Measurements from ENCODE around the gene LTN1. TPM values are rescaled to one million over a fixed set of nuclear protein-coding genes. Genes with fewer than 3 reads are reported as not detected.
A peak's percentile ranks its signal among the peaks of the same experiment; 100 is the strongest.

The LTN1 gene, protein sequence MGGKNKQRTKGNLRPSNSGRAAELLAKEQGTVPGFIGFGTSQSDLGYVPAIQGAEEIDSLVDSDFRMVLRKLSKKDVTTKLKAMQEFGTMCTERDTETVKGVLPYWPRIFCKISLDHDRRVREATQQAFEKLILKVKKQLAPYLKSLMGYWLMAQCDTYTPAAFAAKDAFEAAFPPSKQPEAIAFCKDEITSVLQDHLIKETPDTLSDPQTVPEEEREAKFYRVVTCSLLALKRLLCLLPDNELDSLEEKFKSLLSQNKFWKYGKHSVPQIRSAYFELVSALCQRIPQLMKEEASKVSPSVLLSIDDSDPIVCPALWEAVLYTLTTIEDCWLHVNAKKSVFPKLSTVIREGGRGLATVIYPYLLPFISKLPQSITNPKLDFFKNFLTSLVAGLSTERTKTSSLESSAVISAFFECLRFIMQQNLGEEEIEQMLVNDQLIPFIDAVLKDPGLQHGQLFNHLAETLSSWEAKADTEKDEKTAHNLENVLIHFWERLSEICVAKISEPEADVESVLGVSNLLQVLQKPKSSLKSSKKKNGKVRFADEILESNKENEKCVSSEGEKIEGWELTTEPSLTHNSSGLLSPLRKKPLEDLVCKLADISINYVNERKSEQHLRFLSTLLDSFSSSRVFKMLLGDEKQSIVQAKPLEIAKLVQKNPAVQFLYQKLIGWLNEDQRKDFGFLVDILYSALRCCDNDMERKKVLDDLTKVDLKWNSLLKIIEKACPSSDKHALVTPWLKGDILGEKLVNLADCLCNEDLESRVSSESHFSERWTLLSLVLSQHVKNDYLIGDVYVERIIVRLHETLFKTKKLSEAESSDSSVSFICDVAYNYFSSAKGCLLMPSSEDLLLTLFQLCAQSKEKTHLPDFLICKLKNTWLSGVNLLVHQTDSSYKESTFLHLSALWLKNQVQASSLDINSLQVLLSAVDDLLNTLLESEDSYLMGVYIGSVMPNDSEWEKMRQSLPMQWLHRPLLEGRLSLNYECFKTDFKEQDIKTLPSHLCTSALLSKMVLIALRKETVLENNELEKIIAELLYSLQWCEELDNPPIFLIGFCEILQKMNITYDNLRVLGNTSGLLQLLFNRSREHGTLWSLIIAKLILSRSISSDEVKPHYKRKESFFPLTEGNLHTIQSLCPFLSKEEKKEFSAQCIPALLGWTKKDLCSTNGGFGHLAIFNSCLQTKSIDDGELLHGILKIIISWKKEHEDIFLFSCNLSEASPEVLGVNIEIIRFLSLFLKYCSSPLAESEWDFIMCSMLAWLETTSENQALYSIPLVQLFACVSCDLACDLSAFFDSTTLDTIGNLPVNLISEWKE (N-terminal part only)
- 10 to 100 TPM; 26.7 to 29.1 TPM for total RNA-seq

DNA sequence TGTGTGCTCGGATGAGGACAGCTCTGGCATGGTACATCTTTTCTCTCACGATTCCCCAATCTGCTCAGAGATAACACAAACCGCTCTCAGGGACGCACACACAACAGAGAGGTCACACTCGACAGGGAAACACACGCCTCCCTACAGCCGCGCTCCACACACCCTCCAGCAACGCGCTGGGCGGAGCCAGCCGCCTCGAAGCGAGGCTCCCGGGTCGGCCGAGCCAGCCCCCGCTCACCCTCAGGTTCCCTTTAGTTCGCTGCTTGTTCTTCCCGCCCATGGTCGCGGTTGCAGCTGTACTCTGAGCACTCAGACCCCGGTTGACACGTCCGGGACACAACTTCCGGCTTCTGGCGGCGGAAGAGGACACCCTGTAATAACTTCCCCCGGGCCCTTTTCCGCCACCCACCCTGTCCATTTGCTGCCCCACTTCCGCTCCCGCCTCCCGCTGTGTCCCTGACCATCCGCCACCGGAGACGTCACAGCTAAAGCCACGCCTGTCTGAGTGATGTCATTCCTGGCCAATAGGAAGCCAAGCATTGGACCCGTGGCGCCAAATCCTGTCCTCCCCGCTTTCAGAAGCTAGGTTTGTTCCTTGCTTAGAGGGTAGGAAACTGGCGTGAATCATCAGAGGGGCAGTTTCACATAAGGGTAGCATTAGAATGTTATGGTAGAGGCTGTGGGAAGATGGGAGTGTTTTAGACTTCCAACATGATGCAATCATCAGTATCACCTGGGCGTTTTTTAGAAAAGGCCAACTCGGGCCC is at the start of gene LTN1:
LTN1 (minus strand) TSS at position 352 of the 767 bp plus-strand sequence; CDS start at position 280, 72 bp downstream.
- peak within 1 kb of the TSS; percentile 95 for H3K27ac Mint-ChIP-seq
- intact Hi-C loops (cut with micrococcal nuclease) = loop anchor here (1.0 to 5.0 kb wide), 7 partner anchors 10 to 306 kb away; partner anchors contain the start of genes BACH1, CCT8 and USP16

DNA sequence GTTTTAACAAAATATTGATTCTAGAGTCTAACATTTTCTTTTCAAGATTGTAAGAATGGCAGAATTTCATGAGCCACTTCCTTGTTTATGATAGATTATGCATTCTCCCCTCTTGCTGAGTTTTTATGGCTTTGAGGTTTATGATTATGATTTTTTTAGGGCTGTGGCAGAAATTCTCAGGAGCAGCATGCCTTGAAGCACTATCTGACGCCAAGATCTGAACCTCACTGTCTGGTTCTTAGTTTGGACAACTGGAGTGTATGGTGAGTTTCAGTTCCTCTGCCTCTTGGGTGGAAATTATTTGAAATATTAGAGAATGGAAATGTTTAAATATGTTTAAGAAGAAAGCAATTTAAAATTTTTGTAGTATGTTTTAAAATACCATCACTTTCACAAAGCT is 42.0 kb upstream of the LTN1 start:
- no peak overlapping the region for H3K4me3 Mint-ChIP-seq
- H3K27me3 Mint-ChIP-seq = no peaks in the 10 kb centered on the region
- DNase-seq = no peak
- POLR2A ChIA-PET = no interaction called here
- H3K27ac Mint-ChIP-seq = no peak overlapping the region
- peaks cover 16% of the 10 kb centered on the region for H3K4me1 Mint-ChIP-seq (ENCODE audit: low read depth)
- peaks cover 40% of the 10 kb centered on the region for H3K36me3 Mint-ChIP-seq
- intact Hi-C loops (cut with micrococcal nuclease) = no loop called here
- CTCF ChIA-PET = no interaction called here
- no peaks in the 10 kb centered on the region for H3K9me3 Mint-ChIP-seq

More for the DNA sequence above, at the start of gene LTN1:
- ChIA-PET POLR2A (interaction anchor here (0.9 to 3.4 kb wide), 8 partner anchors 10 to 160 kb away, joined by 3 to 62 read pairs (median 8); partner anchors contain the start of genes CCT8, RWDD2B and USP16), CTCF (interaction anchor here (0.6 to 2.4 kb wide), 4 partner anchors 10 to 81 kb away, joined by 3 to 10 read pairs (median 4); partner anchors contain the start of gene USP16)
- DNase-seq = peak; percentile 100
- no peaks in the 10 kb centered on the region for H3K9me3 Mint-ChIP-seq
- peaks cover 9% of the 10 kb centered on the region for H3K36me3 Mint-ChIP-seq
- H3K4me3 Mint-ChIP-seq = peak within 1 kb of the TSS; percentile 93
- no peaks in the 10 kb centered on the region for H3K27me3 Mint-ChIP-seq
- H3K4me1 Mint-ChIP-seq (ENCODE audit: low read depth) = peaks cover 48% of the 10 kb centered on the region

DNA sequence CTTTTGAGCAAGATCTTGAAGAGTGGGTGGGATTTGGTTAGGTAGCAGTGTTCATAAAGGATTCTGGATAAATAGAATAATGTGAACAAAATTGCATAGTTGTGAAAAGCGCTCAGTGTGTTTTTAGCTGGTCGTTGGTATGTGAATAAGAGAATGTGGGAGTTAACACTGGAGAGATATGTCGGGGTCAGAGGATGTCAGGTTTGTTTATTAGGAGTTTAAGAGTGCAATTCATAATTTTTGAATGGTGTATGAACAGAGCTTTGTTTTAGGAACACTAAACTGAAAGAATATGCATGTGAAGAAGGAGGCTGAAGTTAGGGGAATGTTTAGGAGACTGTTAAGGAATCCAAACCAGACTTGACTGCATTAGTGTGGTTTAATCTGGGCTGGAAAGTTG is 41.2 kb upstream of the LTN1 start:
- Mint-ChIP-seq H3K4me3 (no peak overlapping the region), H3K4me1 (ENCODE audit: low read depth) (peaks cover 21% of the 10 kb centered on the region), H3K27ac (no peak overlapping the region), H3K9me3 (no peaks in the 10 kb centered on the region), H3K27me3 (no peaks in the 10 kb centered on the region), H3K36me3 (peaks cover 44% of the 10 kb centered on the region)
- DNase-seq = no peak
- POLR2A ChIA-PET = interaction anchor here (0.8 to 1.2 kb wide), 2 partner anchors 9 to 141 kb away, joined by 3 to 4 read pairs; partner anchors contain the start of gene USP16
- CTCF ChIA-PET = no interaction called here
- intact Hi-C loops (cut with micrococcal nuclease) = no loop called here

DNA sequence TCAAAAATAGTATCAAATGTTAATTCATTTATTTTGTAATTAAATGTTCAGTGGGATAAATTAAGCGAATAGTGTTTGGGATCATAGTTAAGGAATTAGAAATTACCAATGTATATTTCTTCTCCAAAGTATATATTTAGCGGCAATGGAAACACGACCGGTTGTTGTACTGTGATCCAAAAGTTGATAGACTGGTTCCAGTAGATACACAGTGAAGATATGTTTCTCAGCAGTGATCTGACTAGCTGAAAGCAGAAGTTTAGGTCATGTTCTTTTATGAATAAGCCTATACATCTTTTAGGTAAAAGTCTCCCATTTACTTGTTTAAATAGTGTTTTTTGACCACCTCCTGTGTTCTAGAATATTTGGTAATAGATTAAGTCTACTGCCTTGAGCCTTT is 40.6 kb upstream of the LTN1 start:
- POLR2A ChIA-PET = interaction anchor here (0.8 to 1.2 kb wide), 2 partner anchors 8 to 141 kb away, joined by 3 to 4 read pairs; partner anchors contain the start of gene USP16
- peaks cover 44% of the 10 kb centered on the region for H3K36me3 Mint-ChIP-seq
- CTCF ChIA-PET = no interaction called here
- H3K4me1 Mint-ChIP-seq (ENCODE audit: low read depth) = peaks cover 21% of the 10 kb centered on the region
- intact Hi-C loops (cut with micrococcal nuclease) = no loop called here
- no peak overlapping the region for H3K27ac Mint-ChIP-seq
- H3K9me3 Mint-ChIP-seq = no peaks in the 10 kb centered on the region
- H3K4me3 Mint-ChIP-seq = no peak overlapping the region
- DNase-seq = no peak
- H3K27me3 Mint-ChIP-seq = no peaks in the 10 kb centered on the region

DNA sequence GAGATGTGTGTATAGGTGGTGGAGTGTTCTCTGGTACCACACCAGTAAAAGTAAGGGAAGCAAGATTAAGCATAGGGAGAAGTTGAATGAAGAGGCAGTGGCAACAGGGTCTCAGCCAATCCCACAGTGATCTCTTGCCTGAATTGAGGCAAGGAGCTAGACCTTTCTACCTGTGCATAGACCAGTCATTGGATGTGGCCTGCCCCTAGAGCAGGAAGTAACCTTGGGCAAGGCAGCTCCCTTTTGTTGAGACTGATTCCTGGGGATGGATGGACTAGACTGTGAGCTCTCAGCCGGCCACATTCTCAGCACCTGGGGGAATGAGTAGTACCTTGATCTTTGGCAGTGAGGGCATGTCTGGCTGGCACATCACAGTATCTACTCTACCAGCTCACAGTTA is 38.2 kb upstream of the LTN1 start:
- H3K4me1 Mint-ChIP-seq (ENCODE audit: low read depth) = peaks cover 23% of the 10 kb centered on the region
- H3K4me3 Mint-ChIP-seq = no peak overlapping the region
- peaks cover 46% of the 10 kb centered on the region for H3K36me3 Mint-ChIP-seq
- H3K27ac Mint-ChIP-seq = no peak overlapping the region
- ChIA-PET POLR2A (interaction anchor here (0.9 to 1.4 kb wide), 2 partner anchors 40 to 42 kb away, joined by 3 read pairs; no protein-coding TSS in a partner anchor), CTCF (no interaction called here)
- no peaks in the 10 kb centered on the region for H3K27me3 Mint-ChIP-seq
- no peaks in the 10 kb centered on the region for H3K9me3 Mint-ChIP-seq
- intact Hi-C loops (cut with micrococcal nuclease) = no loop called here
- no peak for DNase-seq

DNA sequence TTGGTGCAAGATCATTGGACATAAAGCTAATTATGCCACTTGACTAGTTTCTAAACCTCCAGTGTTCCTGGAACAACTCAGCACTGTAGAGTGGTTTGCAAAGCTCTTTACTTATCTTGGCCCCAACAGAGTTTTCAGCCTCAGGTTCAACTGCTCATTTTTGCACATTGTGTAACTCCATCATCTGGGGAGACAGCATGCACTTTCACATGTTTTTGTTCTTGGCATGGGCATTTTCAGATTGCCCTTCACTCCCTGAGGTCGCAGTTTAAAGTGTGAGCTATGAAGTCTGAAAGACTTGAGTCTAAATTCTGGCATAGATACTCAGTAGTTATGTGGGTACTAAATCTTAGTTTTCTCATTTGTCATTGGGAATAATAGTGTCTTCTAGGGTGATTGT is 36.8 kb upstream of the LTN1 start:
- CTCF ChIA-PET = no interaction called here
- POLR2A ChIA-PET = interaction anchor here (1.1 kb wide), 1 partner anchor 37 kb away, joined by 4 read pairs; the partner anchor contains the start of gene LTN1

DNA sequence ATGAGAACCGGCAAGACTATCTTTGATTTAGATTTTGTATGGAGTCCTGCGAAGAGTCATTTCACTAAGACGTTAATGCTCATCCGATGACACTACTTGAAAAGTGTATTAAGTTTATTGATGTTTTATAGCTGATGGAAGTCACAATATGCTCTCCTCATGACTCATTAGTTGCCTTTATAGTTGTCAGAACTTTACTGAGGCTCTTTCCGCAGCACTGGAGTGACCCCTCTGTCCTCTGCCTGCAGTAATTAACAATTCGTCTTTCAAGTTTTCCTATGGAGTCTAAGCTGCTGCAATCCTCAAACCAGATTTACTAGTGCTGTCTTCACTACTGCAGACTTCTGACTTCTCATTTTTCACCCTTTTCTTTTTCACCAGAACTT is 32.6 kb upstream of the LTN1 start:
- H3K9me3 Mint-ChIP-seq = no peaks in the 10 kb centered on the region
- DNase-seq = peak; percentile 28
- intact Hi-C loops (cut with micrococcal nuclease) = loop anchor here (10.0 kb wide), 1 partner anchor 261 kb away; no protein-coding TSS in a partner anchor
- H3K27ac Mint-ChIP-seq = peak overlapping the region; percentile 100
- ChIA-PET POLR2A (interaction anchor here (0.7 to 2.5 kb wide), 7 partner anchors 8 to 277 kb away, joined by 3 to 34 read pairs (median 5); partner anchors contain the start of genes CCT8 and LTN1), CTCF (interaction anchor here (0.6 to 1.9 kb wide), 6 partner anchors 18 to 280 kb away, joined by 3 to 10 read pairs (median 3); partner anchors contain the start of genes CCT8 and LTN1)
- no peaks in the 10 kb centered on the region for H3K27me3 Mint-ChIP-seq
- peaks cover 46% of the 10 kb centered on the region for H3K4me1 Mint-ChIP-seq (ENCODE audit: low read depth)
- peak overlapping the region; percentile 100 for H3K4me3 Mint-ChIP-seq
- peaks cover 19% of the 10 kb centered on the region for H3K36me3 Mint-ChIP-seq

More for the DNA sequence above, 36.8 kb upstream of the LTN1 start:
- no peaks in the 10 kb centered on the region for H3K9me3 Mint-ChIP-seq
- H3K27ac Mint-ChIP-seq = no peak overlapping the region
- intact Hi-C loops (cut with micrococcal nuclease) = loop anchor here (10.0 kb wide), 1 partner anchor 265 kb away; no protein-coding TSS in a partner anchor
- DNase-seq = no peak
- H3K27me3 Mint-ChIP-seq = no peaks in the 10 kb centered on the region
- peaks cover 32% of the 10 kb centered on the region for H3K4me1 Mint-ChIP-seq (ENCODE audit: low read depth)
- H3K4me3 Mint-ChIP-seq = no peak overlapping the region
- peaks cover 44% of the 10 kb centered on the region for H3K36me3 Mint-ChIP-seq

DNA sequence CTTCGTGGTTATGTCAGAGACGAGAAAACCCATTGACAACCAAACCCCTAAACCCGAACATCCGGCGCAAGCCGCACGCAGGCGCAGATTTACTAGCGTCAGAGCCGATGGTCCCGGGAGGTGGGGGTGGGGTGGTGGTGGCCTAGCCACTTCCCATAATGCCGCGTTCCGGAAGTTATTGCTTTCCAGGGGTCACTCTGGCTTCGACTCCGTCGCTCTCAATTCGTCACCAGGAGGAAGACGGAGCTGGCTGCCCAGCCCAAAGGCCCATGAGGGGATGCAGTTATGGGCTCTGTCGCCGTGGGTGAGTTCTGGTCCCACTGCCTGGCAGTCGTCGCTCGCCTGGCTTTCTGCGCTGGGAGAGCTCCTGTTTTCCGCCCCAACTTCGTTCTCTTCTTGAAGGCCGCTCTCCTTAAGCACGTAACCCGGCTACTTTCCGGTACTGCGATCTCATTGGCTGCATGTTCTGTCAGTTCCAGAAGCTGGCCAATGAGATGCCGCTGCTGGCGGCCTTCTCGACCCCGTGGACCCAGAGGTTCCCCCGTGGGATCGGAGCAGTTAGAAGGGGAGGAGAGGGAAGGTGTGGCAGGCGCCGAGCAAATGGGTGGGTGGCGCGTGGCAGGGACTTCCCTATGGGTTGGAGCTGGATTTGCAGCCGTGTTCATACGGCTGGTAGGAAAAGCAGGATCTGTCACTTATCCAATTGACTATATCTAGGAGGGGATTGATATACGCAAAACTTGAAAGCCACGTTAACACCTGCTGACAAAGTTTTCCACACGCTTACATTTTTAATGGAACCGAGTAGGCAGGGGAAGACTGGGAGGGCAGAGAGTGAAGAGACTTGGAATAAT is 32.0 kb upstream of the LTN1 start, which contains the start of gene USP16:
USP16 (plus strand) TSS at position 195 of the 854 bp plus-strand sequence. CDS start 3,246 bp downstream, outside the sequence.
- Mint-ChIP-seq H3K27ac (peak within 1 kb of the TSS; percentile 100), H3K4me1 (ENCODE audit: low read depth) (peaks cover 50% of the 10 kb centered on the region), H3K4me3 (peak within 1 kb of the TSS; percentile 100), H3K36me3 (peaks cover 16% of the 10 kb centered on the region), H3K27me3 (no peaks in the 10 kb centered on the region), H3K9me3 (no peaks in the 10 kb centered on the region)
- peak; percentile 96 for DNase-seq
- ChIA-PET CTCF (interaction anchor here (0.6 to 1.9 kb wide), 6 partner anchors 19 to 279 kb away, joined by 3 to 10 read pairs (median 4); partner anchors contain the start of genes CCT8 and LTN1), POLR2A (interaction anchor here (0.7 to 2.5 kb wide), 10 partner anchors 9 to 278 kb away, joined by 3 to 34 read pairs (median 4); partner anchors contain the start of genes CCT8 and LTN1)
- intact Hi-C loops (cut with micrococcal nuclease) = loop anchor here (1.0 to 10.0 kb wide), 6 partner anchors 22 to 276 kb away; partner anchors contain the start of gene CCT8

DNA sequence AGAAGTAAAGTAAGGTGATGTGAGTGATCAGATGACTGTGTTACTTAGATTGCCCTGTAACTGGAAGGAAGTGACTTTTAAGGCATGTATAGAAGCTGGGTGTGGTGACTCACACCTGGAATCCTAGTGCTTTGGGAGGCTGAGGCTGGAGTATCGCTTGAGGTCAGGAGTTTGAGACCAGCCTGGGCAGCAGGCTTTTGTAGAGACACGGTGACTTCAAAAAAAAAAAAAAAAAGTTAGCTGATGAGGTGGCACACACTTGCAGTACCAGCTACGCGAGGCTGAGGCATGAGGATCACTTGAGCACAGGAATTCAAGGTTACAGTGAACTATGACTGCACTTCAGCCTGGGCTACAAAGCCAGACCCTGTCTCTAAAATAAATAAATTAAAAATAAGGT is 29.5 kb upstream of the LTN1 start:
- Mint-ChIP-seq H3K27me3 (no peaks in the 10 kb centered on the region), H3K4me3 (no peak overlapping the region), H3K36me3 (peaks cover 14% of the 10 kb centered on the region), H3K9me3 (no peaks in the 10 kb centered on the region), H3K4me1 (ENCODE audit: low read depth) (peaks cover 51% of the 10 kb centered on the region), H3K27ac (peak overlapping the region; percentile 79)
- ChIA-PET CTCF (interaction anchor here (0.8 to 1.2 kb wide), 2 partner anchors 15 to 18 kb away, joined by 3 read pairs; no protein-coding TSS in a partner anchor), POLR2A (interaction anchor here (0.6 to 2.3 kb wide), 4 partner anchors 17 to 31 kb away, joined by 5 to 14 read pairs (median 8); partner anchors contain the start of gene LTN1)
- intact Hi-C loops (cut with micrococcal nuclease) = loop anchor here (10.0 kb wide), 1 partner anchor 257 kb away; no protein-coding TSS in a partner anchor
- peak; percentile 29 for DNase-seq

All from activated CD4-positive, alpha-beta memory T cell treated with anti-CD3 and anti-CD28 coated beads for 36 hours (primary cell).